Measurements from ENCODE around the gene NR2F1-AS1. TPM values are rescaled to one million over a fixed set of nuclear protein-coding genes. Genes with fewer than 3 reads are reported as not detected.
"Not testable (repeated sequence)": the region's sequence is repeated elsewhere in the genome, so short reads cannot be mapped to it uniquely, and the experiment has no call there.

The NR2F1-AS1 gene
- total and polyA plus RNA-seq, 2 of the 4 experiments (the other 2 are of a cell fraction): 12.5 to 12.8 TPM

- no peak for TF ChIP-seq RAD21 (IDR thresholded peaks at IDR 0.05; ENCODE audit: low read length)
Measured at GRCh38 chr5:93510626-93511380, 70.2 kb downstream of the NR2F1-AS1 start (continued).

- not testable (repeated sequence) for ATAC-seq (ENCODE audit: low read depth)
Measured at GRCh38 chr5:93505553-93505952, 75.5 kb downstream of the NR2F1-AS1 start.

More at GRCh38 chr5:93505553-93505952, 75.5 kb downstream of the NR2F1-AS1 start:
- in situ Hi-C loops (cut with MboI; ENCODE audit: low sequenced_read_pairs); DNase-seq; H3K36me3 ChIP-seq (ENCODE audit: control insufficient read depth, insufficient read depth, low read length); H2AK9ac ChIP-seq (replicated peaks; ENCODE audit: low read depth, low read length, poor library complexity); H3K56ac ChIP-seq (ENCODE audit: extremely low read depth, insufficient read depth, low read length); H3K27me3 ChIP-seq (ENCODE audit: control insufficient read depth, insufficient read depth, low read length); BruUV-seq (replicated peaks); H3K18ac ChIP-seq (ENCODE audit: low read depth, low read length); H3K4me2 ChIP-seq (ENCODE audit: low read depth, low read length); H4K5ac ChIP-seq (ENCODE audit: low read depth, low read length); H2AK5ac ChIP-seq (ENCODE audit: low read depth, low read length); H3K9me1 ChIP-seq (ENCODE audit: insufficient read depth, low read length); H4K91ac ChIP-seq (ENCODE audit: insufficient read depth, low read depth, low read length); H2BK15ac ChIP-seq (ENCODE audit: low read depth, low read length); H3K14ac ChIP-seq (replicated peaks; ENCODE audit: low read depth, low read length); H4K20me1 ChIP-seq (ENCODE audit: insufficient read depth, low read length); CTCF ChIA-PET; H3K4ac ChIP-seq (ENCODE audit: low read depth, low read length); H3K27ac ChIP-seq (ENCODE audit: insufficient read depth, low read length); H2BK120ac ChIP-seq (ENCODE audit: low read depth, low read length); H3K4me1 ChIP-seq (ENCODE audit: control insufficient read depth, insufficient read depth, low read length); H4K8ac ChIP-seq (ENCODE audit: low read depth in 2 of 2, low read length in 2 of 2); H3K23ac ChIP-seq (ENCODE audit: low read depth, low read length); H3K9ac ChIP-seq (ENCODE audit: low read depth, low read length); intact Hi-C loops (cut with micrococcal nuclease); H2BK5ac ChIP-seq (ENCODE audit: low read depth, low read length, poor library complexity, severe bottlenecking); H3K9me3 ChIP-seq (ENCODE audit: control insufficient read depth, insufficient read depth, low read length); H3K4me3 ChIP-seq (ENCODE audit: insufficient read depth, low read depth, low read length); dilution Hi-C loops (cut with HindIII; ENCODE audit: low sequenced_read_pairs, unreplicated experiment); H2AFZ ChIP-seq (replicated peaks; ENCODE audit: low read length, poor library complexity); H2BK20ac ChIP-seq (ENCODE audit: low read depth, low read length); POLR2A ChIA-PET (ENCODE audit: unreplicated experiment): not testable (repeated sequence)
- peaks cover 4 to 24% of the 10 kb centered on the region in 2 experiments; a peak in 2 of 4 replicates for H3K79me1 ChIP-seq (ENCODE audit: low read depth in 1 of 2, low read length in 2 of 2)
- WGBS, 2 experiments (ENCODE audit: extremely low coverage in 2 of 2, insufficient read length in 1 of 2): no CpG with 5 or more reads among the region's 3 CpGs

Data from IMR-90 (cell line).